ENCODE results near the gene DACT2. TPM values are rescaled to one million over a fixed set of nuclear protein-coding genes. Genes with fewer than 3 reads are reported as not detected.
"Not testable (repeated sequence)": the region's sequence is repeated elsewhere in the genome, so short reads cannot be mapped to it uniquely, and the experiment has no call there.

Gene DACT2
- polyA plus RNA-seq, 3 donors = 25.0 to 29.2 (median 28.7) TPM

- no peak for DNase-seq
These were observed 49.1 kb downstream of the DACT2 start for GRCh38 chr6:168270274-168271172.

- DNase-seq = no peak
These were observed 49.9 kb downstream of the DACT2 start for GRCh38 chr6:168269455-168270243.

GRCh38 chr6:168268755-168269154 lies 50.8 kb downstream of the DACT2 start:
- no peak for DNase-seq

DNA sequence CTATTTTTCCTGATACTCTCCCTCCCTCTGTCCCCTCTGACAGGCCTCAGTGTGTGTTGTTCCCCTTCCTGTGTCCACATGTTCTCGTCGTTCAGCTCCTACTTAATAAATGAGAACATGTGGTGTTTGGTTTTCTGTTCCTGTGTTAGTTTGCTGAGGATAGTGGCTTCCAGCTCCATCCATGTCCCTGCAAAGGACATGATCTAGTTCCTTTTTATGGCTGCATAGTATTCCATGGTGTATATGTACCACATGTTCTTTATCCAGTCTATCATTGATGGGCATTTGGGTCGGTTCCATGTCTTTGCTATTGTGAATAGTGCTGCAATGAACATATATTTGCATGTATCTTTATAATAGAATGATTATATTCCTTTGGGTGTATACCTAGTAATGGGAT lies 51.8 kb downstream of the DACT2 start:
- not testable (repeated sequence) for DNase-seq

- DNase-seq = no peak
These were observed 53.5 kb downstream of the DACT2 start for GRCh38 chr6:168265827-168266815.

- DNase-seq = no peak
These were observed 54.2 kb downstream of the DACT2 start for GRCh38 chr6:168265394-168265793.

GRCh38 chr6:168264593-168265335 lies 54.8 kb downstream of the DACT2 start:
- DNase-seq = no peak

DNA sequence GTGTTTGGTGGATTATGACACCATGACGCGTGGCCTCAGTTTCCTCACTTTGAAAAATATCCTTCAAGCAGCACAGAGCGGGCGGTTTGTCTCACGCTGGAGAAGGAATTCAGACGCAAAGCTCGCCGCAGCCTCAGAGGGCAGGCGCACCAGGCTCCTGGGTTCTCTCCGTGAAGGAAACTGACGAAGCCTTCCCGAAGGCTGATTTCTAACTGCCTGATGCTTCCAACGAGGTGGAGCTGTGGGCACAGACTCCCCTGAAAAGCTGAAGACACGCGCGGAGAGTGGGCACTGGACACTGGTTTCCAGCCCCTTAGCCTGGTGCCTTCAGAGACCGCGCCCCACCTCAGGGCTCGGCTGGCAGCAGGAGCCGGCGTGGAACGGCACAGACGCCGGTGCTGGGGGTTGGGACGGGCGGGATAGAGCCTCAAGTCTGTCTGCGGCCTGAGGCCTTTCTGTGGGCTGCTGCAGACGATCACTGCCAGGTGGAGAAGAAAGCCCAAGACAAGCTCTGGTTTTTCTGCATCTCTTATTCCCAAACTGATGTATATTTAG lies 56.1 kb downstream of the DACT2 start:
- DNase-seq = no peak

- no peak for DNase-seq
These were observed 58.3 kb downstream of the DACT2 start for GRCh38 chr6:168261234-168261633.

- DNase-seq = no peak
These were observed 59.1 kb downstream of the DACT2 start for GRCh38 chr6:168260420-168260987.

GRCh38 chr6:168258795-168259194 lies 60.8 kb downstream of the DACT2 start:
- DNase-seq = no peak

DNA sequence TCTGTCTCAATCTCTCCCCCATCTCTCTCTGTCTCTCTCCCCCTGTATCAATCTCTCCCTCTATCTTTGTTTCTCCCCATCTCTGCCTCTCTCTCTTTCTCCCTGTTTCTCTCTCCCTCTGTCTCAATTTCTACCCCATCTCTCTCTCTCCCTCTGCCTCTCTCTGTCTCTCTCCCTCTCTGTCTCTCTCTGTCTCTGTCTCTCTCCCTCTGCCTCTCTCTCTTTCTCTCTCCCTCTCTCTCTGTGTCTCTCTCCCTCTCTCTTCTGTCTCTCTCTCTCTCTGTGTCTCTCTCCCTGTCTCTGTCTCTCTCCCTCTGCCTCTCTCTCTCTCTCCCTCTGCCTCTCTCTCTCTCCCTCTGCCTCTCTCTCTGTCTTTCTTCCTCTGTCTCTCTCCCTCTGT lies 62.6 kb downstream of the DACT2 start:
- no peak for DNase-seq

Other genes starting within 250 kb of the DACT2 start
- gene FRMD1, start 240.6 kb downstream of the DACT2 start, polyA plus RNA-seq (ENCODE audit: insufficient read length in 3 of 3) = 10 to 100 TPM; 16.9 to 31.2 (median 28.4) TPM
- gene SMOC2, start 121.4 kb upstream of the DACT2 start, polyA plus RNA-seq (ENCODE audit: insufficient read length in 3 of 3) = 10 to 100 TPM; 17.7 to 24.8 (median 21.5) TPM